ENCODE measurements around the gene CARNS1.

DNA sequence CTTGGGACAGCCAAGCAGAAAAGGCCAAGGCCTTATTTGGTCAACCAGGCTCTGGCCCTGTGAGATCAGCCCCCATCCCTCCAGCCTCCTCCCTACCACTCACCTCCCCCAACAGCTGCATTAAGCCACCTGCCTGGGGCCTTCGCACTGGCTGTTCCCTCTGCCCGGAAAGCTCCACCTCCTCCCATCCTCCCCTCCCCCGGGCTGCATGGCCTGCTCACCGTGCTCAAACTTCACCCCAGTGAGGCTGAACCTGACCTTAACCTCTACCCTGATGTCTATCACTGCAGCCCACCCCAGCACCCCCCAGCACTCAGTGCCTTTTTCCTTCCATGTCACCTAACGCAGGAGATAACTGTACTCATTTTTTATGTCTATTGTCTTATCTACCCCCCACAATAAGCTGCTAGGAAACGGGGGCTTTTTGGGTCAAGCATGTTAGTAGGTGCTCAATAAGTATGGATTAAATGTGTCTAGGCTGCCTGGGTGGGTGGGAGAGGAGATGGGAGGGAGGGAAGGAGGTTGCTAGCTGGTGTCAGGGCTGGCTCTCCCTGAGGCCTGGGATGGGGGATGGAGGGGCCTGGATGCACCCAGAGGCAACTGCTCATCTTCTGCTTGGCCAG is 21.1 kb downstream of the CARNS1 start:
- TF ChIP-seq, protein P1, sequence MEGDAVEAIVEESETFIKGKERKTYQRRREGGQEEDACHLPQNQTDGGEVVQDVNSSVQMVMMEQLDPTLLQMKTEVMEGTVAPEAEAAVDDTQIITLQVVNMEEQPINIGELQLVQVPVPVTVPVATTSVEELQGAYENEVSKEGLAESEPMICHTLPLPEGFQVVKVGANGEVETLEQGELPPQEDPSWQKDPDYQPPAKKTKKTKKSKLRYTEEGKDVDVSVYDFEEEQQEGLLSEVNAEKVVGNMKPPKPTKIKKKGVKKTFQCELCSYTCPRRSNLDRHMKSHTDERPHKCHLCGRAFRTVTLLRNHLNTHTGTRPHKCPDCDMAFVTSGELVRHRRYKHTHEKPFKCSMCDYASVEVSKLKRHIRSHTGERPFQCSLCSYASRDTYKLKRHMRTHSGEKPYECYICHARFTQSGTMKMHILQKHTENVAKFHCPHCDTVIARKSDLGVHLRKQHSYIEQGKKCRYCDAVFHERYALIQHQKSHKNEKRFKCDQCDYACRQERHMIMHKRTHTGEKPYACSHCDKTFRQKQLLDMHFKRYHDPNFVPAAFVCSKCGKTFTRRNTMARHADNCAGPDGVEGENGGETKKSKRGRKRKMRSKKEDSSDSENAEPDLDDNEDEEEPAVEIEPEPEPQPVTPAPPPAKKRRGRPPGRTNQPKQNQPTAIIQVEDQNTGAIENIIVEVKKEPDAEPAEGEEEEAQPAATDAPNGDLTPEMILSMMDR (conservative IDR thresholded peaks at IDR 0.05; ENCODE audit: low read length): no peak
- TF ChIP-seq EZH2phosphoT487 (IDR thresholded peaks at IDR 0.05; ENCODE audit: borderline replicate concordance): no peak

All from Loucy (cell line).